GM19238 (cell line): ENCODE data around the gene NKX3-2.

Source experiments
- DNase-seq: peaks from one replicate; pipeline ENCODE4 v3.0.0; 2011; ENCODE audit warnings: low spot score; ENCODE audit not compliant: insufficient read length

The NKX3-2 gene

DNA sequence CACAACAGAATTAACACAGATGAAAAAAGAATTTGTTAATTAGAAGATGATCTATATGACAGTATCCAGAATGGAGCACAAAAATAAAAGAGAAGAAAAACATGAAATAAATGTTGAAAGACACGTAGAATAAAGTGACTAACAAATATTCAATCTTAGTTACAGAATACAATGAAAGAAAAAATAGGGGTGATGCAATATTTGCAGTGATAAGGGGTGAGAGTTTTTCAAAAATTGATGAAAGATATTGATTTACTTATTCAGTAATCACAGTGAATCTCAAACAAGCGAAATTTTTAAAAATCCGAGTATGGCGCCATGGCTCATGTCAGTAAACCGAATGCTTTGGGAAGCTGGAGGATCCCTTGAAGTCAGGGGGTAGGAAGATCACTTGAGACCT is 39.9 kb downstream of the NKX3-2 start:
- no peak for DNase-seq

DNA sequence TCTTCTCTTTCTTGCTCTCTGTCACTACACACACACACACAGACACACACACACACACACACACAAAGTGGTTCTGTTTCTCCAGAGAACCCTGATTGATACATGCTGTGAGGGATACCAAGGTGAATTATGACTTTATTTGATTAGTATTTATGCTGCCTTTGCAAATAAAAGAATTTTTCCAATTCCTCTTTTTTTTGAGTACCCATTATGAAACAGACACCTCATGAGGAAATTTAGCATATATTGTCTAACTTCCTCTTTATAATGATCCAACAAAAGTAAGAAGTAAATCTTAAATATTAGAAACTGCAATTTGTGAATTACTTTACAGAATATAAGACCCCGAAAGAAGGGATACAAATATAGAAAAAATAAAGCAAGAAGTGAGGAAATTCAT is 45.8 kb downstream of the NKX3-2 start:
- DNase-seq, result no peak

DNA sequence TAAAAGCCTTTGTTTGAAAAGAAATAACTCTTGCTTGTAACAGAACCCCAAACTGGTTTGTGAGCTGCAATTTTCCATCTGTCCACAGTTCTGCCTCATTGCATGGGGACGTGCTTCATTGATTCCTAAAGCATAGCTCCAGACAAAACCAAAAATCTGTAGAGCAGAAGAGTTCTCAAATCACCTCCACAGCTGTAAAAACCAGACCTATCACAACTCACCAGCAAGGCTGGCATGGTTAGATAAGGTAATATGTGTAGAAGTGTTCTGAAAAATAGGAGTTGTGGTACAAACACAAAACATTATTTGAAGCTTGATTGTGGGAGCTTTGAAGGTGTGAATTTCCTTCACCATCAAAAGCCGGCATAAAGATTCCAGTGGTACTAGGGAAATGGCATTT is 47.7 kb downstream of the NKX3-2 start:
- DNase-seq, result no peak

DNA sequence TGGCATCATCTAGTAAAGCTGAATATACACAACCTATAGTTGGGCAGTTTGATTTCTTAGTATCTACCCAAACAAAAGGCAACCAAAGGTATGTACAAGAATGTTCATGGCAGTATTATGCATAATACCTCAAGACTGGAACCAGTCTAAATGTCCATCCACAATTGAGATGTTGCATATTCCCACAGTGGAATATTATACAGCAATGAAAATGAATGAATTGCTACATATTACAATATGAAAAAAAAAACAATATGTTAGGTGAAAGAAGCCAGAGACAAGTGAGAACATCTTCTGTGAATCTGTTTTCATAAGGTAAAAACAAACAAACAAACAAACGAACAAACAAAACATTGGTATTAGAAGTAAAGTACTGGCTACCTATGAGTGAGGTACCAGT is 48.6 kb downstream of the NKX3-2 start:
- no peak for DNase-seq

DNA sequence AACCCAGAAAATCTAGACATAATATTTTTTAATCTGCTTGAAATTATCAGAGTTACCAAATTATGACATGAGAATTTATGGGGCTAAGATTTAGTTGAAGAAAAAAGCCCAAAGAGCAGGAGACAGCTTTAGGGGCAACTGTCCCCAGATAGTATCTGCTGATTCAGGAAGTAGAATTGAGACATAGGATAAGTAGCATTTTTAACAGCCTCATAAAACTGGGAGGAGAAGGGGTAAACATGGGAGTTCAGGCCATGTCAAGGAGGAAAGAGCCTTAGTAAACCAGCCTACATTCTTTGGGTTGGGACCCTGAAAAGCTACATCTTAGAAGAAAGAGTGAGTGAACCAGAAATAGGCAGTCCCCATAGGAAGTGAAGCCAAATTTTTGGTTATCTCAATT is 50.5 kb downstream of the NKX3-2 start:
- DNase-seq, result no peak

DNA sequence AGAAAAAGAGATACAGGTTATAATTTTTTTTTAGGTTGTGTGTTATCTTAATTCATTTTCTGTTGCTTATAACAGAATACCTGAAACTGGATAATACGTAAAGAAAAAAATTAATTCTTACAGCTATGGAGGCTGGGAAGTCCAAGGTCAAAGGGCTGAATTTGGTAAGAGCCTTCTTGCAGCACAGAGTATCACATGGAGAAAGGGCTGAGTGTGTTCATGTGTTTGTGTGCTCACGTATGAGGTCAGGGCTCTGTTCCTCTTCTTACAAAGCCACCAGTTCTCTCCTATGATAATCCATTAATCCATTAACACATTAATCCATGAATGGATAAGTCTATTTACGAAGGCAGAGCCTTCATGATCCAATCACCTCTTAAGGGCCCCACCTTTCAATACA is 51.6 kb downstream of the NKX3-2 start:
- no peak for DNase-seq
